SK-N-SH (cell line): ENCODE measurements around the gene A2M. TPM values are rescaled to one million over a fixed set of nuclear protein-coding genes. Genes with fewer than 3 reads are reported as not detected.

ENCODE experiments used
- CTCF ChIA-PET: fragments of 300-600, 350-600 bp; formaldehyde crosslinking; extraction: SDS; loops from one replicate; lab custom pipeline; 2021; lab: Yijun Ruan, JAX
- POLR2A ChIA-PET: fragments of 350-600 bp; sonication (Branson Sonifier 250); formaldehyde crosslinking; extraction: SDS; loops from one replicate; lab custom pipeline; 2020; ENCODE audit warnings: antibody characterized with exemption, inconsistent platforms; lab: Yijun Ruan, JAX
- DNase-seq: peaks from one replicate; pipeline ENCODE4 v3.0.0; 2012
- H2AFZ ChIP-seq: fragments of 200-600 bp; sonication (generic); 2 replicates; pipeline ENCODE4 v1.8.1; 2016; ENCODE audit warnings: antibody characterized with exemption, mild to moderate bottlenecking, low read depth
- H3F3A ChIP-seq: fragments of 200-600 bp; sonication (generic); replicated peaks from 2 replicates; pipeline ENCODE3; 2016; ENCODE audit warnings: antibody characterized with exemption, mild to moderate bottlenecking; ENCODE audit not compliant: insufficient read depth
- H3K27ac ChIP-seq, 2 experiments: fragments of 200-500 bp in 1 of 2; fragments of 200-600 bp in 1 of 2; sonication (Bioruptor generic) in 1 of 2; sonication (generic), shearing (Covaris generic) in 1 of 2; 2 replicates each; pipeline versions ENCODE4 v1.5.1 to v1.6.1; 2014 to 2016; ENCODE audit warnings: low read depth in 2 of 2, inconsistent platforms in 1 of 2, low read length in 1 of 2, mild to moderate bottlenecking in 1 of 2, mixed read lengths in 1 of 2
- H3K27me3 ChIP-seq: fragments of 200-600 bp; sonication (generic), shearing (Covaris generic); 2 replicates; pipeline ENCODE4 v1.6.1; 2016; ENCODE audit warnings: mixed run types; ENCODE audit not compliant: insufficient read depth
- H3K36me3 ChIP-seq, 2 experiments: fragments of 200-500 bp in 1 of 2; fragments of 200-600 bp in 1 of 2; sonication (Bioruptor generic) in 1 of 2; sonication (generic) in 1 of 2; replicated peaks in 1 of 2; 2 replicates each; pipeline versions ENCODE3 to v1.5.1; 2014 to 2016; ENCODE audit warnings: low read length in 1 of 2, mild to moderate bottlenecking in 1 of 2; ENCODE audit not compliant: insufficient read depth in 2 of 2, control insufficient read depth in 1 of 2
- H3K4me1 ChIP-seq, 2 experiments: fragments of 200-500 bp in 1 of 2; fragments of 200-600 bp in 1 of 2; sonication (Bioruptor generic) in 1 of 2; sonication (generic), shearing (Covaris generic) in 1 of 2; 2 replicates each; pipeline versions ENCODE4 v1.5.1 to v1.6.1; 2014 to 2016; ENCODE audit warnings: low read depth in 1 of 2, low read length in 1 of 2, mixed run types in 1 of 2; ENCODE audit not compliant: insufficient read depth in 2 of 2, control insufficient read depth in 1 of 2
- H3K4me2 ChIP-seq: fragments of 200-600 bp; sonication (generic), shearing (Covaris generic); 2 replicates; pipeline ENCODE4 v1.6.1; 2017; ENCODE audit warnings: mixed run types
- H3K4me3 ChIP-seq, 2 experiments: fragments of 200-500 bp in 1 of 2; fragments of 200-600 bp in 1 of 2; sonication (Bioruptor generic) in 1 of 2; sonication (generic), shearing (Covaris generic) in 1 of 2; 2 replicates each; pipeline versions ENCODE4 v1.5.1 to v1.8.1; 2014 to 2016; ENCODE audit warnings: low read depth in 2 of 2, inconsistent platforms in 1 of 2, low read length in 1 of 2, mild to moderate bottlenecking in 1 of 2, mixed read lengths in 1 of 2, moderate library complexity in 1 of 2
- H3K79me2 ChIP-seq: fragments of 200-600 bp; sonication (generic); 2 replicates; pipeline ENCODE4 v1.8.1; 2017; ENCODE audit warnings: mild to moderate bottlenecking; ENCODE audit not compliant: insufficient read depth
- H3K9ac ChIP-seq: fragments of 200-600 bp; sonication (generic); 2 replicates; pipeline ENCODE4 v1.6.1; 2017; ENCODE audit warnings: mixed run types
- H3K9me2 ChIP-seq: fragments of 200-600 bp; sonication (generic); 2 replicates; pipeline ENCODE4 v1.6.1; 2017; ENCODE audit warnings: mixed run types
- H3K9me3 ChIP-seq: fragments of 200-600 bp; sonication (generic); 2 replicates; pipeline ENCODE4 v1.6.1; 2017; ENCODE audit warnings: mixed run types, mild to moderate bottlenecking, moderate library complexity
- H4K20me1 ChIP-seq: fragments of 200-600 bp; sonication (generic); 2 replicates; pipeline ENCODE4 v1.6.1; 2017; ENCODE audit warnings: mild to moderate bottlenecking, mixed run types; ENCODE audit not compliant: insufficient read depth
- EP300 ChIP-seq, 2 experiments: IDR thresholded peaks; 2 replicates each; pipeline versions ENCODE4 v1.4.0 to v1.6.1; 2012; ENCODE audit warnings: borderline replicate concordance in 1 of 2, low read depth in 1 of 2, low read length in 1 of 2
- EZH2phosphoT487 ChIP-seq: fragments of 200-600 bp; sonication (generic); IDR thresholded peaks from 2 replicates; pipeline ENCODE4 v1.6.1; 2017; ENCODE audit warnings: low read depth, mixed run types, mild to moderate bottlenecking, antibody characterized with exemption, moderate library complexity, borderline replicate concordance
- FOSL2 ChIP-seq: IDR thresholded peaks from 2 replicates; pipeline ENCODE4 v1.4.0; 2012; ENCODE audit warnings: low read depth, mild to moderate bottlenecking, moderate library complexity, borderline replicate concordance
- FOXJ3 ChIP-seq: sonication (generic); formaldehyde crosslinking; IDR thresholded peaks from 2 replicates; pipeline ENCODE4 v1.5.1; 2020; ENCODE audit warnings: mild to moderate bottlenecking, missing genetic modification reagents
- GATA2 ChIP-seq: sonication (generic); formaldehyde crosslinking; IDR thresholded peaks from 2 replicates; pipeline ENCODE4 v1.5.0; 2020; ENCODE audit warnings: mild to moderate bottlenecking, missing genetic modification reagents
- MEF2A ChIP-seq: IDR thresholded peaks from 2 replicates; pipeline ENCODE4 v1.4.0; 2012; ENCODE audit warnings: low read depth, borderline replicate concordance
- NFIC ChIP-seq: IDR thresholded peaks from 2 replicates; pipeline ENCODE4 v1.4.0; 2012; ENCODE audit warnings: borderline replicate concordance
- POLR2AphosphoS5 ChIP-seq: IDR thresholded peaks from 2 replicates; pipeline ENCODE4 v1.6.1; 2012; ENCODE audit warnings: low read depth, low read length
- RAD21 ChIP-seq: IDR thresholded peaks from 2 replicates; pipeline ENCODE4 v1.6.1; 2012; ENCODE audit warnings: mild to moderate bottlenecking, low read length
- RFX5 ChIP-seq: IDR thresholded peaks from 2 replicates; pipeline ENCODE4 v1.6.1; 2012; ENCODE audit warnings: mild to moderate bottlenecking, improper control_type of control experiment, low read length
- SIN3A ChIP-seq: IDR thresholded peaks from 2 replicates; pipeline ENCODE4 v1.6.1; 2012; ENCODE audit warnings: low read depth, mild to moderate bottlenecking, low read length, moderate library complexity, borderline replicate concordance
- SMC3 ChIP-seq: IDR thresholded peaks from 2 replicates; pipeline ENCODE4 v1.6.1; 2012; ENCODE audit warnings: low read depth, low read length, improper control_type of control experiment
- TAF1 ChIP-seq: IDR thresholded peaks from 2 replicates; pipeline ENCODE4 v1.6.1; 2012; ENCODE audit warnings: low read depth, mild to moderate bottlenecking, low read length, moderate library complexity, borderline replicate concordance
- TEAD4 ChIP-seq: IDR thresholded peaks from 2 replicates; pipeline ENCODE4 v1.4.0; 2012; ENCODE audit warnings: mild to moderate bottlenecking, borderline replicate concordance; ENCODE audit not compliant: insufficient read depth
- USF1 ChIP-seq: IDR thresholded peaks from 2 replicates; pipeline ENCODE4 v1.4.0; 2012; ENCODE audit warnings: low read depth, borderline replicate concordance
- USF2 ChIP-seq: fragments of 150-350 bp; IDR thresholded peaks from 2 replicates; pipeline ENCODE4 v1.6.1; 2017; ENCODE audit warnings: antibody characterized with exemption, low read length, low read depth, borderline replicate concordance
- WGBS: methylation state at CpG from one replicate; pipeline ENCODE4 v1.1.6; 2017; ENCODE audit warnings: low lambda C conversion rate; 5-methylcytosine and 5-hydroxymethylcytosine counted together
- polyA plus RNA-seq, 3 experiments: library from polyadenylated mRNA; depleted of rRNA; stranded (reverse); fragments of >200 nt; gene quantifications; 2 replicates each; pipeline ENCODE4 v1.2.3, GENCODE V29; 2012
- TF ChIP-seq, protein P1 (sequence below): IDR thresholded peaks from 2 replicates; pipeline ENCODE4; 2012
- TF ChIP-seq, protein P2 (sequence below): IDR thresholded peaks from 2 replicates; pipeline ENCODE4 v1.6.1; 2012; ENCODE audit warnings: mild to moderate bottlenecking, low read depth, low read length, moderate library complexity
- TF ChIP-seq, protein P3 (sequence below): IDR thresholded peaks from 2 replicates; pipeline ENCODE4 v1.4.0; 2012; ENCODE audit warnings: low read depth
- TF ChIP-seq, protein P4 (sequence below): fragments of 200-600 bp; sonication (generic); IDR thresholded peaks from 2 replicates; pipeline ENCODE4 v1.6.1; 2017; ENCODE audit warnings: antibody characterized with exemption, mild to moderate bottlenecking, moderate library complexity

Gene A2M
- polyA plus RNA-seq, 1 of the 3 experiments (the other 2 are of a cell fraction) = not detected

DNA sequence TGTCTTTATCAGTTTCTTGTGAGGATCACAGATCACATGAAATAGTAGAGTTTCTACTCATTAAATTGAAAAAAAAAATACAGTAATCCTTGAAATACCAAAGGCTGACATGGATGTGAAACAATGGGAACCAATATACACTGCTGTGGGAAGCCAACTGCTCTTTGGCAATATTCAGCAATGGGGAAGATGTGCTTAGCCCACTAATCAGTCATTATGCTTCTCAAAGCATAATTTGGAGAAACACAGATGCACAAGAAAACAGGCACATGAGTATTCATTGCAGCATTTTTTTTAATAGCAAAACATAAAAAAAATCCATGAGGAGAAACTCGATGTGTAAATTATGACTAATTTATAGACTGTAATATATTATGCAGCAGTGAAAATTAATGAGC, 40.6 kb downstream of the A2M start:
- Histone ChIP-seq H4K20me1 (no peaks in the 10 kb centered on the region), H3K79me2 (no peaks in the 10 kb centered on the region), H3K36me3 (no peaks in the 10 kb centered on the region), H2AFZ (no peak overlapping the region), H3K9ac (no peak overlapping the region), H3F3A (no peaks in the 10 kb centered on the region), H3K27me3 (no peaks in the 10 kb centered on the region), H3K4me3 (no peak overlapping the region), H3K4me1 (no peaks in the 10 kb centered on the region), H3K4me2 (no peak overlapping the region), H3K9me2 (no peaks in the 10 kb centered on the region), H3K9me3 (no peaks in the 10 kb centered on the region), H3K27ac (no peak overlapping the region)
- no peak for TF ChIP-seq FOXJ3 (CRISPR knock-in tag)
- TF ChIP-seq MEF2A = no peak
- TF ChIP-seq, protein P1, sequence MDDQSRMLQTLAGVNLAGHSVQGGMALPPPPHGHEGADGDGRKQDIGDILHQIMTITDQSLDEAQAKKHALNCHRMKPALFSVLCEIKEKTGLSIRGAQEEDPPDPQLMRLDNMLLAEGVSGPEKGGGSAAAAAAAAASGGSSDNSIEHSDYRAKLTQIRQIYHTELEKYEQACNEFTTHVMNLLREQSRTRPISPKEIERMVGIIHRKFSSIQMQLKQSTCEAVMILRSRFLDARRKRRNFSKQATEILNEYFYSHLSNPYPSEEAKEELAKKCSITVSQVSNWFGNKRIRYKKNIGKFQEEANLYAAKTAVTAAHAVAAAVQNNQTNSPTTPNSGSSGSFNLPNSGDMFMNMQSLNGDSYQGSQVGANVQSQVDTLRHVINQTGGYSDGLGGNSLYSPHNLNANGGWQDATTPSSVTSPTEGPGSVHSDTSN = no peak
- no peak for TF ChIP-seq SMC3
- TF ChIP-seq, protein P2, sequence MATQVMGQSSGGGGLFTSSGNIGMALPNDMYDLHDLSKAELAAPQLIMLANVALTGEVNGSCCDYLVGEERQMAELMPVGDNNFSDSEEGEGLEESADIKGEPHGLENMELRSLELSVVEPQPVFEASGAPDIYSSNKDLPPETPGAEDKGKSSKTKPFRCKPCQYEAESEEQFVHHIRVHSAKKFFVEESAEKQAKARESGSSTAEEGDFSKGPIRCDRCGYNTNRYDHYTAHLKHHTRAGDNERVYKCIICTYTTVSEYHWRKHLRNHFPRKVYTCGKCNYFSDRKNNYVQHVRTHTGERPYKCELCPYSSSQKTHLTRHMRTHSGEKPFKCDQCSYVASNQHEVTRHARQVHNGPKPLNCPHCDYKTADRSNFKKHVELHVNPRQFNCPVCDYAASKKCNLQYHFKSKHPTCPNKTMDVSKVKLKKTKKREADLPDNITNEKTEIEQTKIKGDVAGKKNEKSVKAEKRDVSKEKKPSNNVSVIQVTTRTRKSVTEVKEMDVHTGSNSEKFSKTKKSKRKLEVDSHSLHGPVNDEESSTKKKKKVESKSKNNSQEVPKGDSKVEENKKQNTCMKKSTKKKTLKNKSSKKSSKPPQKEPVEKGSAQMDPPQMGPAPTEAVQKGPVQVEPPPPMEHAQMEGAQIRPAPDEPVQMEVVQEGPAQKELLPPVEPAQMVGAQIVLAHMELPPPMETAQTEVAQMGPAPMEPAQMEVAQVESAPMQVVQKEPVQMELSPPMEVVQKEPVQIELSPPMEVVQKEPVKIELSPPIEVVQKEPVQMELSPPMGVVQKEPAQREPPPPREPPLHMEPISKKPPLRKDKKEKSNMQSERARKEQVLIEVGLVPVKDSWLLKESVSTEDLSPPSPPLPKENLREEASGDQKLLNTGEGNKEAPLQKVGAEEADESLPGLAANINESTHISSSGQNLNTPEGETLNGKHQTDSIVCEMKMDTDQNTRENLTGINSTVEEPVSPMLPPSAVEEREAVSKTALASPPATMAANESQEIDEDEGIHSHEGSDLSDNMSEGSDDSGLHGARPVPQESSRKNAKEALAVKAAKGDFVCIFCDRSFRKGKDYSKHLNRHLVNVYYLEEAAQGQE = no peak
- TF ChIP-seq EZH2phosphoT487 = no peak
- no peak for TF ChIP-seq GATA2 (CRISPR knock-in tag)
- TF ChIP-seq USF1 = no peak
- TF ChIP-seq SIN3A = no peak
- no peak for TF ChIP-seq TAF1
- no peak for TF ChIP-seq RFX5
- TF ChIP-seq USF2 = no peak
- no peak for TF ChIP-seq RAD21
- TF ChIP-seq POLR2AphosphoS5 = no peak
- no peak for TF ChIP-seq NFIC
- no peak for TF ChIP-seq FOSL2
- TF ChIP-seq, protein P3, sequence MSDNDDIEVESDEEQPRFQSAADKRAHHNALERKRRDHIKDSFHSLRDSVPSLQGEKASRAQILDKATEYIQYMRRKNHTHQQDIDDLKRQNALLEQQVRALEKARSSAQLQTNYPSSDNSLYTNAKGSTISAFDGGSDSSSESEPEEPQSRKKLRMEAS = no peak
- TF ChIP-seq EP300 (IDR thresholded peaks at IDR 0.05; ENCODE audit: borderline replicate concordance in 1 of 2, low read depth in 1 of 2, low read length in 1 of 2) = no peak
- TF ChIP-seq TEAD4 = no peak
- TF ChIP-seq, protein P4, sequence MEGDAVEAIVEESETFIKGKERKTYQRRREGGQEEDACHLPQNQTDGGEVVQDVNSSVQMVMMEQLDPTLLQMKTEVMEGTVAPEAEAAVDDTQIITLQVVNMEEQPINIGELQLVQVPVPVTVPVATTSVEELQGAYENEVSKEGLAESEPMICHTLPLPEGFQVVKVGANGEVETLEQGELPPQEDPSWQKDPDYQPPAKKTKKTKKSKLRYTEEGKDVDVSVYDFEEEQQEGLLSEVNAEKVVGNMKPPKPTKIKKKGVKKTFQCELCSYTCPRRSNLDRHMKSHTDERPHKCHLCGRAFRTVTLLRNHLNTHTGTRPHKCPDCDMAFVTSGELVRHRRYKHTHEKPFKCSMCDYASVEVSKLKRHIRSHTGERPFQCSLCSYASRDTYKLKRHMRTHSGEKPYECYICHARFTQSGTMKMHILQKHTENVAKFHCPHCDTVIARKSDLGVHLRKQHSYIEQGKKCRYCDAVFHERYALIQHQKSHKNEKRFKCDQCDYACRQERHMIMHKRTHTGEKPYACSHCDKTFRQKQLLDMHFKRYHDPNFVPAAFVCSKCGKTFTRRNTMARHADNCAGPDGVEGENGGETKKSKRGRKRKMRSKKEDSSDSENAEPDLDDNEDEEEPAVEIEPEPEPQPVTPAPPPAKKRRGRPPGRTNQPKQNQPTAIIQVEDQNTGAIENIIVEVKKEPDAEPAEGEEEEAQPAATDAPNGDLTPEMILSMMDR = no peak
- CTCF ChIA-PET = interaction anchor here (1.1 kb wide), 1 partner anchor 25 kb away, joined by 3 read pairs; no protein-coding TSS in a partner anchor
- POLR2A ChIA-PET = no interaction called here
- 14% methylated on average over 1 of the region's 1 CpG for WGBS
- no peak for DNase-seq
